Ishikawa (cell line): ENCODE results near the gene MAGED1.

Experiments
- CEBPB ChIP-seq: IDR thresholded peaks from 2 replicates; pipeline ENCODE4 v1.6.1; 2012
- CREB1 ChIP-seq: IDR thresholded peaks from 2 replicates; pipeline ENCODE4 v1.6.1; 2012; ENCODE audit warnings: low read depth
- EGR1 ChIP-seq: IDR thresholded peaks from 2 replicates; pipeline ENCODE4 v1.6.1; 2012
- EP300 ChIP-seq: IDR thresholded peaks from 2 replicates; pipeline ENCODE4 v1.6.1; 2012; ENCODE audit warnings: borderline replicate concordance
- FOXM1 ChIP-seq: IDR thresholded peaks from 2 replicates; pipeline ENCODE4 v1.6.1; 2012; ENCODE audit warnings: low read depth, borderline replicate concordance
- MAX ChIP-seq: IDR thresholded peaks from 2 replicates; pipeline ENCODE4 v1.6.1; 2012
- NFIC ChIP-seq: IDR thresholded peaks from 2 replicates; pipeline ENCODE4 v1.6.1; 2012
- RAD21 ChIP-seq: IDR thresholded peaks from 2 replicates; pipeline ENCODE4 v1.6.1; 2012; ENCODE audit warnings: low read depth
- REST ChIP-seq: IDR thresholded peaks from 2 replicates; pipeline ENCODE4 v1.6.1; 2012; ENCODE audit warnings: low read depth, mild to moderate bottlenecking
- TAF1 ChIP-seq: IDR thresholded peaks from 2 replicates; pipeline ENCODE4 v1.6.1; 2012; ENCODE audit warnings: low read depth, mild to moderate bottlenecking
- TCF12 ChIP-seq: IDR thresholded peaks from 2 replicates; pipeline ENCODE4 v1.6.1; 2012; ENCODE audit warnings: low read depth
- TEAD4 ChIP-seq: IDR thresholded peaks from 2 replicates; pipeline ENCODE4 v1.6.1; 2012
- USF1 ChIP-seq: IDR thresholded peaks from 2 replicates; pipeline ENCODE4 v1.6.1; 2012
- YY1 ChIP-seq: IDR thresholded peaks from 2 replicates; pipeline ENCODE4 v1.6.1; 2012; ENCODE audit warnings: low read depth
- ZBTB7A ChIP-seq: IDR thresholded peaks from 2 replicates; pipeline ENCODE4 v1.6.1; 2012; ENCODE audit warnings: low read depth

The MAGED1 gene

GRCh38 chrX:51891821-51892551, 1.4 kb upstream of the MAGED1 start:
- TF ChIP-seq YY1, result no peak
- no peak for TF ChIP-seq EP300
- TF ChIP-seq RAD21, result no peak
- TF ChIP-seq ZBTB7A, result no peak
- TF ChIP-seq TCF12, result no peak
- no peak for TF ChIP-seq USF1

- TF ChIP-seq RAD21 (no peak), YY1 (no peak), REST (no peak), CREB1 (no peak), MAX (no peak), NFIC (no peak), TCF12 (no peak), TAF1 (no peak), ZBTB7A (no peak), EGR1 (no peak), FOXM1 (no peak), EP300 (no peak), CEBPB (no peak), USF1 (no peak), TEAD4 (no peak)
Measured at GRCh38 chrX:51893931-51894696, 691 bp downstream of the MAGED1 start.

GRCh38 chrX:51894697-51895336, 1.4 kb downstream of the MAGED1 start:
- no peak for TF ChIP-seq RAD21
- no peak for TF ChIP-seq USF1
- TF ChIP-seq TCF12, result no peak
- TF ChIP-seq FOXM1, result no peak
- no peak for TF ChIP-seq ZBTB7A
- no peak for TF ChIP-seq TEAD4
- no peak for TF ChIP-seq REST
- TF ChIP-seq EP300, result no peak
- no peak for TF ChIP-seq CEBPB
- TF ChIP-seq YY1, result no peak
- TF ChIP-seq TAF1, result no peak
- TF ChIP-seq NFIC, result no peak
- TF ChIP-seq EGR1, result no peak
- TF ChIP-seq MAX, result no peak

GRCh38 chrX:51896626-51897025, 3.2 kb downstream of the MAGED1 start:
- no peak for TF ChIP-seq TCF12
- no peak for TF ChIP-seq TEAD4
- TF ChIP-seq YY1, result no peak
- TF ChIP-seq ZBTB7A, result no peak
- TF ChIP-seq MAX, result no peak
- TF ChIP-seq TAF1, result no peak
- no peak for TF ChIP-seq REST
- TF ChIP-seq RAD21, result no peak
- TF ChIP-seq NFIC, result no peak
- no peak for TF ChIP-seq USF1
- no peak for TF ChIP-seq FOXM1
- no peak for TF ChIP-seq CEBPB
- TF ChIP-seq EGR1, result no peak
